Fibroblast of pulmonary artery (primary cell): ENCODE measurements around the gene LMBR1.

Experiments
- DNase-seq: peaks from one replicate; pipeline ENCODE4 v3.0.0-alpha.2; 2010; ENCODE audit warnings: low read depth
- H3K4me3 ChIP-seq: replicated peaks from 2 replicates; pipeline ENCODE4 v1.5.1; 2011; ENCODE audit warnings: low read depth, mild to moderate bottlenecking, control low read depth, low read length, moderate library complexity
- TF ChIP-seq, protein P1 (sequence below): IDR thresholded peaks from 2 replicates; pipeline ENCODE4 v1.5.1; 2011; ENCODE audit warnings: mild to moderate bottlenecking, control low read depth, low read length, inconsistent platforms; ENCODE audit errors: missing control alignments

Gene LMBR1

DNA sequence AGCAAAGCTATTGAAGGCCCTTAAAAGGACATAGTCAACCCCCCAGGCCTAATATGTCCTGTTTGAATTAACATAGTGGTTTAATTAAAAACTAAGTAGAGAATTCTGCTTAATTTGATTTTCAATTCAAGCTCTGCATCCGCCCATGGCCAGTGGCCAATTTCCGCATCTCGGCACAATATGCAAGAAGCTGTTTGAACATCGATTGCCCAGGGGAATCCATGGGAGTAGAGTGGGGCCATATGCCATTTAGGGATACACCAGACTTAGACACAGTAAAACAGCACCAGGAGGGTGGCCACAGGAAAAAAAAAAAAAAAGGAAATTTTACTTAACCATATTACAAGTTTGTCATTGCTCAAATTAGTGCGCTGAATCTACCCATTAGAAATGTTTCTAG, 100.4 kb downstream of the LMBR1 start:
- no peak for DNase-seq
- H3K4me3 ChIP-seq: no peak overlapping the region
- TF ChIP-seq, protein P1, sequence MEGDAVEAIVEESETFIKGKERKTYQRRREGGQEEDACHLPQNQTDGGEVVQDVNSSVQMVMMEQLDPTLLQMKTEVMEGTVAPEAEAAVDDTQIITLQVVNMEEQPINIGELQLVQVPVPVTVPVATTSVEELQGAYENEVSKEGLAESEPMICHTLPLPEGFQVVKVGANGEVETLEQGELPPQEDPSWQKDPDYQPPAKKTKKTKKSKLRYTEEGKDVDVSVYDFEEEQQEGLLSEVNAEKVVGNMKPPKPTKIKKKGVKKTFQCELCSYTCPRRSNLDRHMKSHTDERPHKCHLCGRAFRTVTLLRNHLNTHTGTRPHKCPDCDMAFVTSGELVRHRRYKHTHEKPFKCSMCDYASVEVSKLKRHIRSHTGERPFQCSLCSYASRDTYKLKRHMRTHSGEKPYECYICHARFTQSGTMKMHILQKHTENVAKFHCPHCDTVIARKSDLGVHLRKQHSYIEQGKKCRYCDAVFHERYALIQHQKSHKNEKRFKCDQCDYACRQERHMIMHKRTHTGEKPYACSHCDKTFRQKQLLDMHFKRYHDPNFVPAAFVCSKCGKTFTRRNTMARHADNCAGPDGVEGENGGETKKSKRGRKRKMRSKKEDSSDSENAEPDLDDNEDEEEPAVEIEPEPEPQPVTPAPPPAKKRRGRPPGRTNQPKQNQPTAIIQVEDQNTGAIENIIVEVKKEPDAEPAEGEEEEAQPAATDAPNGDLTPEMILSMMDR: no peak

DNA sequence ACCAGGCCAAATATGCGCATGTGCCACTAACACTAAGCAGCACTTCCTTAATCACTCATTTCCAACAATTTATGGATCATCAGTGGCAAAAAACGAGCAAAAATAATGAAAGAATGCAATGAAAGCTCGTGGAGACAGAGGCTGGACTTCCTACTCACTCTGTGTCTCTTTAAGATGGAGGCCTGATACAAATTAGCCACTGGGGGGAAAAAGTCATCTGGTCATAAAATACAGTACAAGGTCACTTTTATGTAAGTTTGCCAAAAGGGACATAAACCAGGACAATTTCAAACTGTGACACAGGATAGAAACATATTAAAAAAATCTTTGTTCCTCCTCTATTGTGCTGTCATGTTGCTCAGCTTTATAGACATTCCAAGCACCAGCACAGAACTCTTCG, 101.7 kb downstream of the LMBR1 start:
- H3K4me3 ChIP-seq: no peak overlapping the region
- TF ChIP-seq, protein P1: no peak
- DNase-seq: no peak

DNA sequence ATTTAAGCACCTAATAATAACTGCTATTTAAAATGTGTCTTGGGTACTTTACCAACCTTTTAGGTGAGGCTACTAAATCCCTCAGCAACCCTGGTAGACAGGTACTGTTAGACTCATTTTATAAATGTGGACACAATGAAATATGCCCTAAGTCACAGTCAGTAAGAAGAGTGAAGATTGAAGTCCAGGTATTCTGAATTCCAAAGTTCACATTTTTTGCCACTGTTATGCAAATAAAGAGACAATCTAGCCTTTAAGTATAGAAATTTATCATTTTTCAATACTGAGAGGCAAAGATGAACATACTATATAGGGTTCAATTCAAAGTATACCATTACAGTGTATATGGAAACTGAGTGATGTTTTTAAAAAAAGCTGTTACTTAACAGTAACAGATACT, 102.7 kb downstream of the LMBR1 start:
- H3K4me3 ChIP-seq: no peak overlapping the region
- TF ChIP-seq, protein P1: no peak
- no peak for DNase-seq

DNA sequence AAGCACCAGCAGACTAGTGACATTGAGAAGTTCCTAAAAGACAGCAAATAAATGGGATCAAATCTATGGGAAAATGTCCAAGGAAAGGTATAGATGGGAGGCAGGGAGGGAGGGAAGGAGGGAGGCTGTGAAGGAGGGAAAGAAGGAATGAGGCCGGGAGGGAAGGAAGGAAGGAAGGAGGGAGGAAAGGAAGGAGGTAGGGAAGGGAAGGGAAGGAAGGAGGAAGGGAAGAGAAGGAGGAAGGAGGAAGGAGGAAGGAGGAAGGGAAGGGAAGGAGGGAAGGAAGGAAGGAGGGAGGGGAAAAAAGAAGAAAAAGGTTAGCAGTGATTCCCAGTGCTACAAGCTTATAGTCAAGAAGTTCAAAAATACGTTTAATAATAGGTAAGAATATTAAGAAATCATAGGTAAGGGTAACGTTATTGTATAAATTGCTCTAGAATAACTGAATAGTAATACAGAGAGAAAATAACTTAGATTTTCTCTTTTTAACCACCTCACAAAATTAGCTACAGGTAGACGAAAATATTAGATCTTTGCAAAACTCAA, 106.9 kb downstream of the LMBR1 start:
- H3K4me3 ChIP-seq: no peak overlapping the region
- TF ChIP-seq, protein P1: no peak
- DNase-seq: no peak

DNA sequence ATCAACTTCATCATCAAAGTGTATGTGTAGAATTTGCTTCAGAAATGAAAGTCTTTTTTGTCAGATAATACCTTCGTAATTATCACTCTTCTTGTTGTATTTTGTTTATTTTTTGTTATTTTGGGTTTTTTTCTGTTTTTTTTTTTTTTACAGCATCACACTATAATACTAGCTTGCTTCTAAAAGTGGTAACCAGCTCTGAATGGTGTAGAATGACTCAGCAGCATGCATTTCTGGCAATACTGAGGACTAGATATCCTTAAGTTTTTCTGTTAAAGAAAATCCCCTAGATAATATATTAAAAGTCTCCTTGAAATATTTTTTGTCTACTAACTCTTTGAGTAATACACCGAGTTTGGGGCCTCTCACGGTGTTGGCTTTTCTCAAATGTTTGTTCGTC, 109.1 kb downstream of the LMBR1 start:
- TF ChIP-seq, protein P1: no peak
- DNase-seq: peak; percentile 11

DNA sequence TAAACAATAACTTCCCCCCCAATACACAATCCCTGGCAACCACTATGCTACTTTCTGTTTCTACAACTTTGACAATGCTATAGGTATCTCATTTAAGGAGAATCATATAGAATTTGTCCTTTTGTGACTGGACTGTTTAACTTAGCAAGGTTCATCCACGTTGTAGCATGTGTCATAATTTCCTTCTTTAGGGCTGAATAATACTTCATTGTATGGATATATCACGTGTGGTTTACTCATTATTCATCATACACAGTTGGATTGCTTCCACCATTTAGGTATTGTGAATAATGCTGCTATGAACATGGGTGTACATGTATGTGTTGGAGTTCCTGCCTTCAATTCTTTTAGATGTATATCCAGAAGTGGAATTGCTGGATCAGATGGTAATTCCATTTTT, 111.0 kb downstream of the LMBR1 start:
- no peak for DNase-seq
- H3K4me3 ChIP-seq: no peak overlapping the region
- TF ChIP-seq, protein P1: no peak

More for the DNA sequence above, 109.1 kb downstream of the LMBR1 start:
- H3K4me3 ChIP-seq: no peak overlapping the region

DNA sequence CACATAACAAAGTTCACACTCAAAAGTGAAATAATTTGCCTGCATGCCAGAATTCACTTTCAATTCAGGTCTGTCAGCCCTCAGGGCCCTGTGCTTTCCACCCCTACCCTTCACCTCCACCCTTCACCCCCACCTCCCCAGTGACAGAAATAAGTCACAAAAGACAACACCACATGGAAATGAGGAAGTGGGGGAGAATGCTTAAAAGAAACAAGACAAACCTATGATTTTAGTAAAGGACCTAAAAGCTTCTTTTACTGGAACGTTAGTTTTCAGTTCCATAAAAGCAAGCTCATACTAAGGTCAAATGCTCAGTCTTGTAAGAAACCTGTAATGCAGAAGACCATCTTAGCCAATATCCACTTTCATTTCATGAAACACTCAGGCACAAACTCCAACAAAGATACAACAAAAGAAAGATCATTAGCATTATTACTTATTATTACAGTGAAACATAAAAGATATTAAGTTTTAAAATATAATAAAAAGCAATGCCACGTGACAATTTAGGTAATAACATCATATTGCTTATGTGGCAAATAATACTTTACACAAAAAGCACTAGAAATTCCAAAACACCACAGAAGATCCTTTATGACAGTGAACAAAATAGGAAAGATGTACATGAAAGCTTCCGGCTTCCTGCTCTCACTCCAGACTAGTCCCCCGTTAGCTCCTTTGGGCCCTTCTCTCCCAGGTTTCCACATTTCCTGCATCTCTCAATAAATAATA, 112.1 kb downstream of the LMBR1 start:
- DNase-seq: no peak
- no peak overlapping the region for H3K4me3 ChIP-seq
- TF ChIP-seq, protein P1: no peak
